ENCODE results near the gene SDC1.
A peak's percentile ranks its signal among the peaks of the same experiment; 100 is the strongest.
"Not testable (repeated sequence)": the region's sequence is repeated elsewhere in the genome, so short reads cannot be mapped to it uniquely, and the experiment has no call there.

SDC1 gene

DNA sequence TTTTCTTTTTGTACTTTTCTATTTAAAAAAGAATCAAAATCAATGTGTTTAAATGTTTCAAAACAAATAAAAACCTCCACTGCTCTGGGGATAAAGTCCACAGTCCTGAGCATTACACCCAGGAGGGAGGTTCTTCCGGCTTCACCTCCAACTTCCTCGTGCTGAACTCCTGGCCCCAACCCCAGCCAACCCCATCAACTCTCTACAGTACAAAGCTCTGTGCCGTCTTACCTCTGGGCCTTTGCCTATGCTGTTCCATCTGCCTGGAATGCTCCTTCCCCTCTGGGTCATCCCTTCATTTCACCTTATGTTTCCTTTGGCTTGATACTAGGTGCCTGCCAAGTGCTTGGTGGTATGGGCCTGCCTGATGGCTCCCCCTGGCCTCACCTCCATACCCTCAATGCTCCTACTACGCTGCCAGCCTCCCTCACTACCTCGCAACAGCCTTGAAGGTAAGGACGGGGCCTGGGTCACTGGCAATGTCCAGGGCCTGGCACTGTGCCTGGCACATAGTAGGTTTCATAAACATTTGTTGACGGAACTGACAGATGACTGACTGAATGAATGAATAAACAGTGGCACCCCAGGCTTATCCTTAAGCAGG lies 28.8 kb downstream of the SDC1 start:
- no peak for DNase-seq

DNA sequence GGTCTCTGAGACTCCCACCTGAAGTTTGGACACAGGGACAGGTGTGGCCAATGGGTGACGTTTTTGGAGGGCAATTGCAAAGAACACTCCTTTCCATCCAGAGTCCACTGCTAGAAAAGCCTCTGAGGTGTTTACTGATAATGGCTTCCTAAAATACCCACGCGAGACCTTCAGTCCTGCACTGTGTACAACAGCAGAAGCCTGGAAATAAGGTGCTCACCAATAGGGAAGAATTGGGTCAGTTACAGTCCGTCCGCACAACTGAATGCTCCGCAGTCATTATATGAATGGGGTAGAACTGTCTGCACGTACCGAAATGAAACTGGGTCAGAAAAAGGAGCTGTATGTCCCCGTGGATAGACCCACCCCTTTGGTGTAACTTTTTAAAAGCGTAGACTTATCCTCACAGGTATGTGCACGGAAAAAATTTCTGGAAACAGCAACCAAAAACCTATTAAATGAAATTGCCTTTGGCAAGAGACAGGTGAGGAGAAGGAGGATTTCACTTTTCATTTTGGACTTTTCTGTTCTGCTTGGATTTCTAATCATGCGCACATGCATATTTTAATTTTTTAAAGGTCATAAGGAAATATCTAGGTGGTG lies 29.4 kb downstream of the SDC1 start:
- no peak for DNase-seq

- not testable (repeated sequence) for DNase-seq
These were observed 29.9 kb downstream of the SDC1 start for GRCh38 chr2:20195016-20195411.

GRCh38 chr2:20194097-20195015 lies 30.6 kb downstream of the SDC1 start:
- no peak for DNase-seq

- DNase-seq, result no peak
These were observed 31.7 kb downstream of the SDC1 start for GRCh38 chr2:20193185-20193584.

DNA sequence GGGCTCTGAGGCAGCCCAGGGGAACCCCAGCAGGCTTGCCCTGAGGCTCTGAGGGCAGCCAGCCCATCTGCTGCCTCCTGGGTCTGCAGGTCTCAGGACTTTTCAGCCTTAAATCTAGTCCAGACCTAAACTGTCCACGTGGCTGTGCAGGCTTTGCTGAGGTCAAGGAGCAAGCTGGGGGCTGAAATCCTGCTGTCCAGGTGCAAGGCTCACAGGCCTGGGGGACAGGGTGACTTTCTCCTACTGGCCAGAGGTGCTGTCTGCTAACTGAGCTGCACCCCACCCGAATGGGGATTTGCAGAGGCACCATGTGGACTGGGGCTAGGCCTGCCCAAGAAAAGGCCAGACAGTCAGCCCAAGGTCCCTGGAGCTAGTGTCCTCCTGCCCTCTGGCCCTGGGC lies 32.1 kb downstream of the SDC1 start:
- DNase-seq, result no peak

- DNase-seq, result no peak
These were observed 33.0 kb downstream of the SDC1 start for GRCh38 chr2:20191714-20192569.

DNA sequence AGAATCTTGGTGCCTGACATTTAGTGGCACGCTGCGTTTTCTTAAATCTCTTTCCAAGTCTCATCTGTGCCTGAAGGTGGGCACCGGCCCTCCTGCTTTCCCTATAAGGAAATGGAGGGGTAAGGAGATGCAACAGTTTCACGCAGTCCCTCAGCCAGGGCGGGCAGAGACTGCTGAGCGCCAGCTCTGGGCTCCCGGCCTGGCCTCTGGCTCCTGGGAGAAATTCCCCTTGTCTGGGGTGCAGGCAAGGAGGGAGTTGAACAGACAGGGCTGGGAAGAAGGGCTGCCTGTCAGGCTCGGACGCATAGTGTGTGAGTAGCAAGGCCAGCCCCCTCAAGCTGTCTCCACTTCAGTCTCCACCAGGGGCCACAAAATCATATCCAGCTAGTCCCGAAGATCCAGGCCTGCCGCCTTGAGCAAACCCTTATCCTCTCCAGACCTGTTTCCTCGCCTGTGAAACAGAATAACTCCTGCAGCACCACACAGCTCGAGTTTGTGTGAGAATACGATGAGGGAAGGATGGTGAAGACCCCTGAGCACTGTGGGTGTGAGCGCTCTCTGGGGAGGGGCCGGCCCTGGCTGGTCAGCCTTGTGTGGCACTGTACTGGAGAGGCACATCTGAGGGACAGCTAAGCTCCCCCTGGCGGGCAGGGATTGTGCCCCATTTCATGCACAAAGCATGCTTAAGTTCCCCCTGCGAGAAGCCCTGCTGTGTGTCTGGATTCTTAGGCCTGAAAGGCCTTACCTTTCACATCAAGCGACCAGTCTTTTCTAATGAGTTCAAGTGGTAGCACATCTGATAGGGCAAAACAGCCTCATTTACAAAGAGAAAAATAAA lies 33.8 kb downstream of the SDC1 start:
- DNase-seq, result no peak

- no peak for DNase-seq
These were observed 34.8 kb downstream of the SDC1 start for GRCh38 chr2:20190170-20190569.

- DNase-seq, result no peak
These were observed 35.5 kb downstream of the SDC1 start for GRCh38 chr2:20189299-20189931.

GRCh38 chr2:20188851-20189250 lies 36.1 kb downstream of the SDC1 start:
- no peak for DNase-seq

- no peak for DNase-seq
These were observed 36.7 kb downstream of the SDC1 start for GRCh38 chr2:20188201-20188600.

DNA sequence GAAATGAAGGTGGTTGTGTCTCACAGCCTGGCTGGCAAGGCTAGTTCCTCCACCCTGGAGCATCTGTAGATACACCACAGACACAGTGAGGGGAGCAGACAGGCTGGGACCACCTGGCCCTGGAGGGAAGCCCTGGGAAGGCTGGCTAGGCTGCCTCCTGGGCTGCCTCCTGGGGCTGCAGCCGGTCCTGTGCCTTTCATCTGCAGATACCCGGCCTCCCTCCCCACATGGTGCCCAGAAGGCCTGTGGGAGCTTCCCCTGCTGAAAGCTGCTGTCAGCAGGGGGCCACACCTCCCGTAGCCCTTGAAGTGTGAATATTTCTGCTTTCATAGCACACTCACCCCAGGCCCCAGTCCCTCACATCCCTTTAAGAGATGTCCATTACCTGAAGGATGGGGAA lies 37.6 kb downstream of the SDC1 start:
- no peak for DNase-seq

DNA sequence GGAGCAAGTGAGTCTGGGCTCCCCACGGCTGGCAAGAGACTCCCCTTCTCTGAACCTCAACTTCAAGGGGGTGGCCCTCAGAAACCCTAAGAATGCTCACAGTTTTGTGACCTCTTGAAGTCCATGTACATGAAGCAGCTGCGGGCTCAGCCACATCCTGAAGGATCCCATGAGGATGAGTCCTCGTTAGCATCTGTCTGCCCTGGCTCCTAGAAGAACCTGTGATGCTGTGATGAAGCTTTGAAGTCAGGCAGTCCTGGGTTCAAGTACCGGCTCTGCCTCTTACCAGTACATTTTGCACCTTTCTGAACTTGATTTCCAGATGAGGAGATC lies 38.1 kb downstream of the SDC1 start:
- DNase-seq, result no peak

- DNase-seq, result no peak
These were observed 38.7 kb downstream of the SDC1 start for GRCh38 chr2:20186078-20186854.

GRCh38 chr2:20185176-20186022 lies 39.5 kb downstream of the SDC1 start:
- peak; percentile 39 for DNase-seq

GRCh38 chr2:20184067-20184938 lies 40.6 kb downstream of the SDC1 start:
- DNase-seq, result peak; percentile 64

GRCh38 chr2:20183373-20183772 lies 41.6 kb downstream of the SDC1 start:
- DNase-seq, result no peak

All from NCI-H226 (cell line).